GM19455 (cell line): ENCODE results near the gene FUS.
A peak's percentile ranks its signal among the peaks of the same experiment; 100 is the strongest.
"Not testable (repeated sequence)": the region's sequence is repeated elsewhere in the genome, so short reads cannot be mapped to it uniquely, and the experiment has no call there.

Experiments
- ATAC-seq: cut with Tn5 transposase; IDR thresholded peaks from one replicate; pipeline ENCODE4 v1.9.1; 2021; ENCODE audit not compliant: unreplicated experiment

Gene FUS

DNA sequence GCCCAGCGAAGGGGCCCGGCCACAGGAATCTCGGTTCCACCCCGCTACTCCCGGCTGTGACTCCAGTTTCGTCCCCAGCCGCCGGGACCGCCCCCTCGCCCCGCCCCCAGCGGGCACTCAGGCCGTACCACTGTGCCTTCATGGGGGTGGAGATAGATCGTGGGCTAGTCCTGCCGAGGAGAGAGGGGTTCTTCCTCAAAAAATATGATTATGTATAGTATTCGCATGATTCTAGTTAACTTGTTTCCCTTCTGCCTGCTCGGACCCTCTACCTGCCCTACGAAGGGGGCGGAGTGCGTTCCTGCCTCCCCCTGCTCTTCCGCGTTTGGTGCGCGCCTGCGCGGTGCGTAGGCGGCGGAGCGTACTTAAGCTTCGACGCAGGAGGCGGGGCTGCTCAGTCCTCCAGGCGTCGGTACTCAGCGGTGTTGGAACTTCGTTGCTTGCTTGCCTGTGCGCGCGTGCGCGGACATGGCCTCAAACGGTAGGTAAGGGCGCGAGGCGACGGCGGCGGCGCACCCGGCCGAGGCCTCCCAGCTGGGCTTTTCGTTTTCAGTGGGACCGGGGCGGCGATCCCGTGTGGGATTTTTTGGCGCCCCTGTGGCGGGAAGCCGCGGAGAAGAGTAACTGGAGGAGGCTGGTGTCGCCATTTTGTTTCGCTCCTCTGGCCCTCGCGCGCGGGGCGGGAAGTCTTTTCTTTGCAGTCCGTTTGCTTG lies at the start of gene FUS:
Gene FUS (plus strand): TSS at position 393 of the 713 bp plus-strand sequence. CDS start 76 bp downstream, at position 469.
- ATAC-seq = peak; percentile 47

DNA sequence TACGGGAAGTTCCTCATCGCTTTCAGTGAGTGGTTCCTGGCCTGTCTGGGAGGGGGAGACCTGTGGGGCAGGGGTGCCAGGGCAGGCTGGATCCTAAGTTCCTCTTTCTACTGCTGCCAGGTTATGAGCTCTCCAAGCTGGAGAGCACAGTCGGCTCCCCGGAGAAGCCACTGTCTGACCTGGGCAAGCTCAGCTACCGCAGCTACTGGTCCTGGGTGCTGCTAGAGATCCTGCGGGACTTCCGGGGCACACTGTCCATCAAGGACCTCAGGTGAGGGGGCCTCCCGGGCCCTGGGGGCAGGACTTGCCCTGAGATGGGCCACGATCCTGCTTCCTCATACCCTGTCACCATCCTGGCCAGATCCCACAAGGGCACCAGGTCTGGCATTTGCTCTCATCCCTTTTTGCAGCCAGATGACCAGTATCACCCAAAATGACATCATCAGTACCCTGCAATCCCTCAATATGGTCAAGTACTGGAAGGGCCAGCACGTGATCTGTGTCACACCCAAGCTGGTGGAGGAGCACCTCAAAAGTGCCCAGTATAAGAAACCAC lies 49.5 kb upstream of the FUS start:
- ATAC-seq = no peak

DNA sequence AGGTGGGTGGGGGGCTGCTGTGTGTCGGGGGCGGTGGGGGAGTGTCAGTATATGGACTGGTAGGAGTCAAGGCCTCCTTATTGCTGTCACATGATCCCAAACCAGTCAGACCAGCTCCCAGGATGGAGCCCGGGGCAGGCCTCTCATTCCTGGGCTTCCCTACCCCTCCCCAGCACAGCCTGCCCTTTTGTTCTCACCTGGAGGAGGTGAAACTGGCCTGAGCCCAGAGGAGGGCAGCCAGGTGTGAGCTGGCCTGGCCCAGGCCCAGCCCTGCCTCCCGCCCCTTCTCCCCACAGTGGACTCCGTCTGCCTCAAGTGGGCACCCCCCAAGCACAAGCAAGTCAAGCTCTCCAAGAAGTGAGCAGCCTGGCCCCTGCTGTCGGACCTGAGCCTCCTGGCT lies 49.0 kb upstream of the FUS start:
- no peak for ATAC-seq

DNA sequence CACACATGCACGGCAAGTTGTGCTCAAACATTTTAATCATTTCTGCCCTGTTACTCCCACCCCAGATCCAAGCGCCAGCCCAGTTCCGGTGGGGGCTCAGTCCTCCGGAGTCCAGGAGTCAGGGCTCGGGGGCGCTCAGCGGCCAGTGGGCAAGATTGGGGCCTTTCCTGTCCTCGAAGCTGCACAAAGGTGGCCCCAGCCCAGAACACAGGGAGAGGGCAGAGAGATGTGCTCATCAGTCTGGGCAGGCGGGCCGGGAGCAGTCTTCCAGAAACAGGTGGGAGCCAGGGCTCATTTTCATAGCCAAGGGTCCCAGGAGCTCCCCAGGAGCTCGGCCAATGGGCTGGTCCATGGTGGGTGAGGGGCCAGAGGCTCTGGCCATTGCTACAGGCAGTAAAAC lies 48.5 kb upstream of the FUS start:
- no peak for ATAC-seq

DNA sequence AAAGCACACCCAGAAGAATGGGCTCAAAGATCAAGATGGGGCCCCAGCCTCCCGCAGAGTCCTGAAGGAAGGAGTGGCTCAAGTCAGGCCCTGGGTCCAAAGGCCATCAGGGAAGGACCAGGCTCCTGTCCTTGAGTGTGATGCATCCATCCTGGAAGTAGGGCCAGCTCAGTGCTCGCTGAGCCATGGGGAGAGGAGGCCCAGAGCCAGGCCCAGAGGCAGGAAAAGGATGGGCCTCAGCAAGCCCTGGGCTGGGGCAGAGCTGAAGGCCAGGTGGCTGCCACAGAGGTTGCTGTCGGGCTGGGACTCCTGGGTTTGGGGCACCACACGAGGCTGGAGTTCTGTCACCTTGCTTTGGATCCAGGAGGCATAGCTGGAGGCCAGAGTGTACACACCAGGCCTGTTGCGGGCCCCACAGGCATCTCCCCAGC lies 48.1 kb upstream of the FUS start:
- ATAC-seq = no peak

DNA sequence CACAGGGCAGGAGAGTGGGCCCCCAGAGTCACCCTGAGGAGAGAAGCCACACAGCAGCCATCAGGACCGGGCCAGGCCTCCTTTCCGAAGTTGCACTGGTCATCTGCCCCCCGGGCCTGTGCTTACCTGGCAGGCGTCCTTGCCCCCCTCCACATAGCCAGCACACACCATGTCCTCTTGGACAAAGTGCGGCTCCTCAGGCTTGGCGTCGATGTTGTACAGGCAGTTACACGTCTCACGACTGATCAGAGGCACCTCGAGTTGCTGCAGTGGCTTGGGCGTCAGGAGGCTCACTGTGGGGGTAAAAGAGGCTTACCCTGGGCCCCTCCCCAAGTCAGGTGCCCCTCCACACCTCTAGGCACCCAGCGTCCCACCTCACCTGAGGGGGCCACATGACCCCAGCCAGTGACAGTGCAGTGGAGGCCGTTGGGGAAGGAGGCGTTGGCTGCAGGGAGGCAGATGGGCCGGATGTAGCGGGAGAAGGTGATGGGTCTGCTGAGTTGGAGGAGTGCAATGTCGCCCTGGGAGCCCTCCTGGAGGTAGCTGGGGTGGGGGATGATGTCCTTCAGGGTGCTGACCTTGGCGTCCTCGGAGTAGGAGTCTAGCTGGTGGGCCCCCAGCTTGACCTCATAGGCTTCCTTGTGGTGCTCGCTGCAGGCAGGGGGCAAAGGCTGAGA lies 47.5 kb upstream of the FUS start:
- ATAC-seq = no peak

DNA sequence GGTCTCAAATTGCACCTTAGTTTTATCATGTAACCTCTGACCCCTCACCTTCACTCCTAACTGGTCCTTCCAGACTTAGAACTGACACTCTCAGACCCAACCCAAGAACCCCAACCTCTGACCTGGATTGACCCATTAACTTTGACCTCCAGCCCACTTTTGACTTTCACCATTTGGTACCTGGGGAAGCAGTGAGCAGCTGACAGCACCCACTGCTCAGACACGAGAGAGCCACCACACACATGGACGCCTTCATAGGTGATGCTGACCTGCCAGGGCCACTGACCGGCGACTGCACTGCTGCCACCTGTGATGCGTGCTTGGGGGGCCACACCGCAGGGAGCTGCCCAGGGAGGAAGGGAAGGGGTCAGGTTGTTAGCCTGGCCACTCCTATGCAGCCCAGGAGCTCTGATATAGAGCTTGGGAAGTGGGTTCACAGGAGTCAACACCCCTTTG lies 46.9 kb upstream of the FUS start:
- ATAC-seq = no peak

DNA sequence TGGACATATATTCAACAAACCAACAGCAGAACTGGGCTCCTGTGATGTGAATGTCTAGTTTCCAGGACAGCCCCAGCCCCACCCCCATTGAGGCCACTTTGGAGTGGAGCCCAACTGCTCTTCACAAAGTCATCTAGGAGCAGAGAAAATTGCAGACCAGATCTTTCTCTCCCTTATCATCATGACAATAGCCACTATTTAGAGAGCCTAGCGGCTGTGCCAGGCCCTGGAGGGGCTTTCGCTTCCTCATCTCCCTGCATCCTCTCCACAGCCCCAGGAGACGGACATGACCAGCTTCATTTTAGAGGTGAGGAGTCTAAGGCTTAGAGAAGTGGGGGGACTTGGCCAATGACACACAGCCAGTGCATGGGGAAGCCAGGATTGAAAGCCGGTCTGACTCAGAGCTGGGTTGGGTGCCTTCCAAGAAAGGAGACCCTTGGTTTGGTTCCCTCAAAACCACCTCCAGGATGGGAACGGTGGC lies 45.8 kb upstream of the FUS start:
- ATAC-seq = no peak

DNA sequence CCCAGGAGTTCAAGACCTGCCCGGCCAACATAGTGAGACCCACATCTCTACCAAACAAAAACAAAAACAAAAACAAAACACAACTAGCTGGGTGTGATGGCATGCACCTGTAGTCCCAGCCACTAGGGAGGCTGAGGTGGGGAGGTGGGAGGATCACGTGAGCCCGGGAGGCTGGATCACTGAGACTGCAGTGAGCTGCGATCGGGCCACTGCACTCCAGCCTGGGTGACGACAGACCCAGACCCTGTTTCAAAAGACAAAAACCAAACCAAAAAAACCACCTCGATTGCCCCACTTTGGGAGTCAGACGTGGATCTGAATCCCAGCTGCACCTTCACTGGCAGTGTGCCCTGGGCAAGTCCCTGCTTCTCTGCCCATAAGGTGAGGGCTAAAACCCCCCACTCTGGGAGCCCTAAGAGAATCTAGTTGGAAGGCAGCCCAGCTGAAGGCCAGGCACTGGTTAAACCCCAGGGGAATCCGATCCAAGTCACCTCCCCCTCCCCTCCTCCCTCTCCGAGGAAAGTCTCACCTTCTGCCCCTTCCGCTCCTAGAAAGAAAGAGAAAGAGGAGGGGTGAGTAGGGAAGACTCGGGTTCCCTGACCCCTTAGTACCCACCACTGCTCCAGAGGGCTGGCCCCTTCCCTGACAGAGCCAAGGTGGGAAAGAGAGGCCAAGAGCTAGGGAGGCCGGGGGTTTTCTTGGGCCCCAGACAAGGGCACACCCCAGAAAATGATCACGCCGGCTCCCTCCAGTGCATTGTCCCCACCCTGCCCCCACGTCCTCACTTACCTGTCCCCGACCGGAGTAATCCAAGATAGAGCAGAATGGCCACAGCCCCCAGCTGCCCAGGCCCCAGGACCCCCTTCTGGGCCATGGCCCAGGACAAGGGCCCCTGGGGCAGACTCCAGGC lies 45.1 kb upstream of the FUS start:
- ATAC-seq = no peak

DNA sequence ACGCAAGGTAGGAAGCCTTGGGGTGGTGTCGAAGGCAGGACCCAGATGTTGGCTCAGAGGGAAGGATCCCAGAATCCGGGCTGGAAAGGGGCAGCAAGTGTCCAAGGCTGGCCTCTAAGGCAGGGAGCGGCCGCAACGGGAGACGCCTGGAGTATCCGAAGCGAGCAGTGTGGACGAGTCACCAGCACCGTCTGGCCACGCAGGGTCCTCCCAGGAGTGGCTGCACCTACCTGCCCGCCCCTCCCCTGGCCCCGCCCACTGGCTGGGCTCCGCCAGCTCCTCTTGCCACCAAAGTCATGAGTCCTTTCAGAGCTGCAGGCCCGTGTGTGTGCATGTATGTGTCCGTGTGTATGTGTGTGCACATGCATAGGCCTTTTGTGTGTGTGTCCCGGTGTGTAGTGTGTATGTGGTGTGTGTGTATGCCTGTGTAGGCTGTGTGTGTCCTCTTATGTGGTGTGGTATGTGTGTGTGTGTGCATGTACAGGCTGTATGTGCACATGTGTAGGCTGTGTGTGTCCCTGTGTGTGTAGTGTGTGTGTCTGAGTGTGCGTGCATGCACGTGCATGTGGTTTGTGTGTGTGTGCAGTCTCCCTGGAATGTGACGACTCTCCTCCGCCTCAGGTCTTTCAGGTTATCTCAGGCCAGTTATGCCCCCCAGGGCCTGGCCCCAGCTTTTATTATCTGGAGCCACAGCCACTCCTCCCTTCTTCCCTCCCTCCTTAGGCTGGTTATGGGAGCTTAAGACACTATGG lies 44.2 kb upstream of the FUS start, which contains the start of gene PRSS8:
Gene PRSS8 (minus strand): TSS at position 193 of the 752 bp plus-strand sequence. CDS start 229 bp downstream, outside the sequence.
- ATAC-seq = no peak

DNA sequence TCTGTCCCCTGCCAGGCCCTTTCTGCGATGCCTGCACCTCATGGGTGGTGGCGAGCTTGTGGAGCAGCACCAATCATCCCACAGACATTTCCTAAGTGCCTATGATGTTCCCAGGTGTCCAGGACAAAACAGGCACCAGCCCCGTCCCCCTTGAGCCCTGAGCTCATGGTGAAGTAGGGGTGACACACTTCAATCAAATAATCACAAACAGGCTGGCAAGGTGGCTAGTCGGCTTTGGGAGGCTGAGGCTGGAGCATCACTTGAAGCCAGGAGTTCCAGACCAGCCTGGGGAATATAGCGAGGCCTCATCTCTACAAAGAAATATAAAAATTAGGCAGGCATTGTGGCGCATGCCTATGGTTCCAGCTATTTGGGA lies 43.7 kb upstream of the FUS start:
- ATAC-seq = no peak

DNA sequence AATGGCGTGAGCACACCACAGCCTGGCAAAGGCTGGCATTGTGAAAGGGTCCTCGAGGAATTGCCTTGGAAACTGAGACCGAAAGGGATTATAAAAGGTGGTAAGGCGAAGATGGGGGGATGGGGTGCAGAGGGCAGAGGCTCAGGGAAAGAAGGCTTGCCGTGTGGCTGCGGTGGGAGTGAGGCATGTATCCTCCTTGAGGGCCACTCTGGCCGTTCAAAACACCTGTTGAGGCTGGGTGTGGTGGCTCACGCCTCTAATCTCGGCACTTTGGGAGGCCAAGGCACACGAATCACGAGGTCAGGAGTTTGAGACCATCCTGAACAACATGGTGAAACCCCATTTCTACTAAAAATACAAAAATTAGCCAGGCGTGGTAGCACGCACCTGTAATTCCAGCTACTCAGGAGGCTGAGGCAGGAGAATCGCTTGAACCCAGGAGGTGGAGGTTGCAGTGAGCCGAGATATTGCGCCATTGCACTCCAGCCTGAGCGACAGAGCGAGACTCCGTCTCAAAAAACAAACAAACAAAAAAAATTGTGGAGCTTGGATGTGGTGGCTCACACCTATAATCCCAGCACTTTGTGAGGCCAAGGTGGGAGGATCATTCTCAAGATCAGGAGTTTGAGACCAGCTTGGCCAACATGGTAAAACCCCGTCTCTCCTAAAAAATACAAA lies 43.0 kb upstream of the FUS start:
- not testable (repeated sequence) for ATAC-seq

DNA sequence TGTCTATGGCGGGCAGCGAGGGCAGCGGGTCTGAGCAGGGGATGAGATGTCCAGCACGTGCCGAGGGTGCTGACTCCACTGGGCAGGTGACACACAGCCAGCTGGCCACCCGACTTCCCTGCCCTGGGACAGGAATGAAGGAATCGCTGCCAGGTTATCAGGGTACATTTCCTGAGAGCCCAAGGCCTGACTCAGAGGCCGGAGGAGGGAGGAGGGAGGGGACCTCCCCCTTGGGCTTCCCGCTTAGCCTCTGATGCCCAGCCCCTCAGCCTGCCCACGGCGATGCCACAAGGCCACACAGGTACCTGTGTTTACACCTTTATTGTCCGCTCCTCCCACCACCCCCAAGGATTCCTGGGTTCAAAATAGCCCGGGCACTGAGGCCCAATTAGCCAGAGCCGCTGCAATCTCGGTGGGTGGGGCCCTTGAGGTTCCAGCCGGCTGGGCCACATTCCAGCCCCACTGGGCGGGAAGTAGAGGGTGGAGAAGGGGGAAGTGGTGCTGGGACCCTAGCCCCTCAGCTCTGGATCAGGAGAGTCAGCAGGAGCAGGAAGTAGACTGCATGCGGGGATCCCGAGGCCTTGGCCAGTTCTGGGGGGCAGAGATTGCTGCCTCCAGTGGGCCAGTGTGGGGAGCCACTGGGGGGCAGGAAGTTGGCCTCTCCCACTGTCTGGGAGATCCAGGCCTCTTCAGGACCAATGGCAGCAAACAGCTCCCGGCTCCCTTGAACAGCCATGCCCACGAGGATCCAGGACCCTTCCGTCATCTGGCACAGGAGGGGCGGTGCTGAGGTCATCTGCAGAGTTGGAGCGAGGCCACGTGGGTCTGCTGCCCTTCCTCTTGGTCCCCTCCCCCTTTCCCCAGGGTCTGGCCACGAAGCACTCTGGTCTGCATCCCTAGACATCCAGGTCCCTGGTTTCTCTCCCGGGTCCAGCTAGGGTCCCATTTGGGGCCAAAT lies 41.0 kb upstream of the FUS start:
- no peak for ATAC-seq

DNA sequence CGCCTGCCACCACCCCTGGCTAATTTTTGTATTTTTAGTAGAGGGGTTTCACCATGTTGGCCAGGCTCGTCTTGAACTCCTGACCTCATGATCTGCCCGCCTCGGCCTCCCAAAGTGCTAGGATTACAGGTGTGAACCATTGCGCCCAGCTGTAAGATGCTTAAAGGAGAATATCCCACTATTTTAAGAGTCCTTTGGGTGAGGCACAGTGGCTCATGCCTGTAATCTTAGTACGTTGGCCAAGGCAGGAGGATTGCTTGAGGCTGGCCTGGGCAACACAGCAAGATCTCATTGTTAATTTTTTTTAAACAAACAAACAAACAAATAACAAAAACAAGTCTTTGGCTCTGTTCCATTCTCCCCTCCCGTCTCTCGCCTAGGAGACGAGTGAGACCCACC lies 38.9 kb upstream of the FUS start:
- not testable (repeated sequence) for ATAC-seq

DNA sequence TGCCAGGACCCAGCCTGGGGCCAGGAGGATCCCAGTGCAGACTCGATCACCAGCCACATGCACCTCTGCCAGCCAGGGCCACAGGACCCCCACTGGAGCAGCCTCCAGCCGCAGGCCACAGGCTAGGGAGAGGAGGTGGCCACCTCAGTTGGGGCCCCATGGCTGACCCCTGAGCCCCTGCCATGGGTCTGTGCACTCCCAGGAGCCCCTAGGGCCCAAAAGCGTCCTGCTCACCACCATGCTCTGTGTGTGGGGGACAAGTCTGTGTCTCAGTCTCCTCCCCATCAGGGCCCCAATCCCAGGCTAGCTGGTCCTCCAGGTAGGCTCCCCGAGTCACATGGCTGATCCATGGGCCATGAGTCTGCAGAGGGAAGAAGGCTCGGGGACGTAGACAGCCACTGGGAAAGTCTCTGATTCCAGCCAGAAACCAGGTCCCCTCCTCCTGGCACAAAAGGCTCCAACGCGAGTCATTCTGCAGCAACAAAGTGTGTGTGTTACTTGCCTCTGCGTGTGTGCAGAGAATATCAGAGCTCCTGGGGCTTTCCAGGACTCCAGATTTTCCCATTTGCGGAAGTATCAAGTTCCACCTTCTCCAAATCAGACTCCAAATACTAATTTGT lies 38.3 kb upstream of the FUS start:
- ATAC-seq = no peak

DNA sequence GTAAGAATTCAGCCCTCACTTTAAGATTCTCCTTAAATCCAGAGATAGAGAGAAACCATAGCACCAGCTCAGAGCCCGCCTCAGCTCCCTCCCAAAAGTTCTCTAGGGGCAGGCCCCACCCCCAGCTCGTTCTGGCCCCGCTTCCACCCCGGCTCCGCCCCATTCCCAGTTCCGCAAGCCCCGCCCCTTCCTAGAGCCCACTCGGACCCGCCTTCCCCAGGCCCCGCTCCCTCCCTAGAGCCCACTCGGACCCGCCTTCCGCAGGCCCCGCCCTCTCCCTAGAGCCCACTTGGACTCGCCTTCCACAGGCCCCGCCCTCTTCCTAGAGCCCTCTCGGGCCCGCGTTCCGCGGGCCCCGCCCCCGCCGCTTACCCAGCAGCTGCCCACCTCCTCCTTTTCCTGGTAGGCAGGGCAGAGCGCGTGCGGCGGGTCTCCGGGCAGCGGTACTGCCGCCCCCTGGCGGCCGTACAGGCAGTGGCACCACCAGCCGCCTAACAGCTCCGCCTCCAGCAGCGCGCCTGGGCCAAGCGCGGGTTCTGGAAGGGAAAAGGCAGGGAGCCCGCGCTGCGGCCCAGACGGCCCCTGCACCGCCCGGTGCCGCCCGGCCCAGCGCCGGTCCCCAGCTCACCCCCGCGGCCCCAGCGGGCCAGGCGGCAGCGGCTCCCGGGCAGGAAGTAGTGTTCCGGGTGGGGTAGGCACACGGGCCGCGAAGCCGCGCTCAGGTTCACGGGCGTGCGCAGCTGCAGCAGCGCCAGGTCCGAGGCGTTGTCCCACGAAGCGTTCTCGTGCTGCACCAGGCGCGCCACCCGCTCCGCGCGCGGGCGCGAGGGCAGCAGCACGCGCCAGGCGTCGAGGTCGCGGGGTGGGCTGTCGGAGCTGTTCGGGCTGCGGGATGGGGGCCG lies 37.6 kb upstream of the FUS start:
- ATAC-seq = peak; percentile 80
